Measurements from ENCODE around the gene JPH4. TPM values are rescaled to one million over a fixed set of nuclear protein-coding genes. Genes with fewer than 3 reads are reported as not detected.
A peak's percentile ranks its signal among the peaks of the same experiment; 100 is the strongest.

JPH4 gene
- total RNA-seq, 1 experiment from 2014 or later: 0.15 TPM

DNA sequence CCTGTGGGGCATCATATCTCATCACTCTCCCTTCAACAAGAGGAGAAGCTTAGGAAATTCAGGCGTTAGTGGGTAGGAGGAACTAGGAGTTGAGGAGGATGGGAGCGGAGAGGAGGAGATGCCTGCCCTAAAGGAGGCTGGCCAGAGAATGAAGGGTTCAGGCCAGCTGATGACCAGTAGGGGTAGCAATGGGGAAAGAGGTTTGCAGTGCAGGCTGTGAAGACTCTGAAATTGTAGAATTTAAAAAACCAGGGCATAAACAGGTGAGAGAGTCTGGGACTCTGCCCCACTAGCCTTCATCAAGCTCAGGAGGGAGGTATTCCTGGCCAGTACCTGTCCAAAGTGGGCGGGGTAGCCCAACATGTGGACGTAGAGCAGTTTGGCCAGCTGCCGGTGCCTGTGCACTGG, 11.8 kb downstream of the JPH4 start (continued):
- TF ChIP-seq, protein P1, sequence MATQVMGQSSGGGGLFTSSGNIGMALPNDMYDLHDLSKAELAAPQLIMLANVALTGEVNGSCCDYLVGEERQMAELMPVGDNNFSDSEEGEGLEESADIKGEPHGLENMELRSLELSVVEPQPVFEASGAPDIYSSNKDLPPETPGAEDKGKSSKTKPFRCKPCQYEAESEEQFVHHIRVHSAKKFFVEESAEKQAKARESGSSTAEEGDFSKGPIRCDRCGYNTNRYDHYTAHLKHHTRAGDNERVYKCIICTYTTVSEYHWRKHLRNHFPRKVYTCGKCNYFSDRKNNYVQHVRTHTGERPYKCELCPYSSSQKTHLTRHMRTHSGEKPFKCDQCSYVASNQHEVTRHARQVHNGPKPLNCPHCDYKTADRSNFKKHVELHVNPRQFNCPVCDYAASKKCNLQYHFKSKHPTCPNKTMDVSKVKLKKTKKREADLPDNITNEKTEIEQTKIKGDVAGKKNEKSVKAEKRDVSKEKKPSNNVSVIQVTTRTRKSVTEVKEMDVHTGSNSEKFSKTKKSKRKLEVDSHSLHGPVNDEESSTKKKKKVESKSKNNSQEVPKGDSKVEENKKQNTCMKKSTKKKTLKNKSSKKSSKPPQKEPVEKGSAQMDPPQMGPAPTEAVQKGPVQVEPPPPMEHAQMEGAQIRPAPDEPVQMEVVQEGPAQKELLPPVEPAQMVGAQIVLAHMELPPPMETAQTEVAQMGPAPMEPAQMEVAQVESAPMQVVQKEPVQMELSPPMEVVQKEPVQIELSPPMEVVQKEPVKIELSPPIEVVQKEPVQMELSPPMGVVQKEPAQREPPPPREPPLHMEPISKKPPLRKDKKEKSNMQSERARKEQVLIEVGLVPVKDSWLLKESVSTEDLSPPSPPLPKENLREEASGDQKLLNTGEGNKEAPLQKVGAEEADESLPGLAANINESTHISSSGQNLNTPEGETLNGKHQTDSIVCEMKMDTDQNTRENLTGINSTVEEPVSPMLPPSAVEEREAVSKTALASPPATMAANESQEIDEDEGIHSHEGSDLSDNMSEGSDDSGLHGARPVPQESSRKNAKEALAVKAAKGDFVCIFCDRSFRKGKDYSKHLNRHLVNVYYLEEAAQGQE (IDR thresholded peaks at IDR 0.05; ENCODE audit: low read depth): no peak
- no peak for TF ChIP-seq EZH2phosphoT487 (IDR thresholded peaks at IDR 0.05; ENCODE audit: borderline replicate concordance)
- TF ChIP-seq CTCF (IDR thresholded peaks at IDR 0.05 in 2 of 3, conservative IDR thresholded peaks at IDR 0.05 in 1 of 3; ENCODE audit: borderline replicate concordance in 1 of 3, insufficient read depth in 1 of 3, low read depth in 2 of 3, low read length in 2 of 3): peak in 2 of 3 experiments; percentile 29 to 30; a peak in 3 of 6 replicates
- TF ChIP-seq, protein P2, sequence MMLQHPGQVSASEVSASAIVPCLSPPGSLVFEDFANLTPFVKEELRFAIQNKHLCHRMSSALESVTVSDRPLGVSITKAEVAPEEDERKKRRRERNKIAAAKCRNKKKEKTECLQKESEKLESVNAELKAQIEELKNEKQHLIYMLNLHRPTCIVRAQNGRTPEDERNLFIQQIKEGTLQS (IDR thresholded peaks at IDR 0.05): no peak

- CTCF ChIA-PET: interaction anchor here (1.1 to 3.6 kb wide), 2 partner anchors 22 to 344 kb away, joined by 3 to 13 read pairs; no protein-coding TSS in a partner anchor
- intact Hi-C loops (cut with micrococcal nuclease): no loop called here
- POLR2A ChIA-PET: interaction anchor here (0.7 to 1.2 kb wide), 2 partner anchors 11 to 22 kb away, joined by 3 to 6 read pairs; no protein-coding TSS in a partner anchor
- TF ChIP-seq FOSL1 (IDR thresholded peaks at IDR 0.05; ENCODE audit: low read depth): no peak
- TF ChIP-seq EGR1 (IDR thresholded peaks at IDR 0.05; ENCODE audit: low read depth): no peak
- TF ChIP-seq, protein P2 (IDR thresholded peaks at IDR 0.05): no peak
- TF ChIP-seq ZFX (IDR thresholded peaks at IDR 0.05): no peak
- no peak for TF ChIP-seq SP1 (IDR thresholded peaks at IDR 0.05; ENCODE audit: low read depth)
- TF ChIP-seq POLR2A (IDR thresholded peaks at IDR 0.05; ENCODE audit: borderline replicate concordance, extremely low read depth, insufficient read depth, insufficient read length): no peak
- TF ChIP-seq RAD21 (IDR thresholded peaks at IDR 0.05; ENCODE audit: low read depth): no peak
- no peak for TF ChIP-seq EZH2phosphoT487 (IDR thresholded peaks at IDR 0.05; ENCODE audit: borderline replicate concordance)
- TF ChIP-seq, protein P3, sequence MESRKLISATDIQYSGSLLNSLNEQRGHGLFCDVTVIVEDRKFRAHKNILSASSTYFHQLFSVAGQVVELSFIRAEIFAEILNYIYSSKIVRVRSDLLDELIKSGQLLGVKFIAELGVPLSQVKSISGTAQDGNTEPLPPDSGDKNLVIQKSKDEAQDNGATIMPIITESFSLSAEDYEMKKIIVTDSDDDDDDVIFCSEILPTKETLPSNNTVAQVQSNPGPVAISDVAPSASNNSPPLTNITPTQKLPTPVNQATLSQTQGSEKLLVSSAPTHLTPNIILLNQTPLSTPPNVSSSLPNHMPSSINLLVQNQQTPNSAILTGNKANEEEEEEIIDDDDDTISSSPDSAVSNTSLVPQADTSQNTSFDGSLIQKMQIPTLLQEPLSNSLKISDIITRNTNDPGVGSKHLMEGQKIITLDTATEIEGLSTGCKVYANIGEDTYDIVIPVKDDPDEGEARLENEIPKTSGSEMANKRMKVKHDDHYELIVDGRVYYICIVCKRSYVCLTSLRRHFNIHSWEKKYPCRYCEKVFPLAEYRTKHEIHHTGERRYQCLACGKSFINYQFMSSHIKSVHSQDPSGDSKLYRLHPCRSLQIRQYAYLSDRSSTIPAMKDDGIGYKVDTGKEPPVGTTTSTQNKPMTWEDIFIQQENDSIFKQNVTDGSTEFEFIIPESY (IDR thresholded peaks at IDR 0.05; ENCODE audit: extremely low read depth, insufficient replicate concordance, low read length): no peak
- no peak for TF ChIP-seq ELF1 (IDR thresholded peaks at IDR 0.05; ENCODE audit: borderline replicate concordance, low read depth)
- no peak for TF ChIP-seq EZH2 (IDR thresholded peaks at IDR 0.05)
- TF ChIP-seq YY1 (IDR thresholded peaks at IDR 0.05; ENCODE audit: extremely low read depth, insufficient replicate concordance, low read depth, low read length): no peak
- TF ChIP-seq CEBPB (IDR thresholded peaks at IDR 0.05; ENCODE audit: low read depth): no peak
- no peak for TF ChIP-seq ZNF274 (IDR thresholded peaks at IDR 0.05; ENCODE audit: low read depth, low read length)
Observed at GRCh38 chr14:23566112-23566777, 12.3 kb downstream of the JPH4 start.

More at GRCh38 chr14:23566112-23566777, 12.3 kb downstream of the JPH4 start:
- Histone ChIP-seq H3K4me3 (replicated peaks in 1 of 2; ENCODE audit: low read depth in 1 of 2, low read length in 2 of 2) (peak overlapping the region; percentile 85 to 88), H2AFZ (ENCODE audit: low read depth, low read length, poor library complexity, severe bottlenecking) (no peak overlapping the region), H3K27me3 (ENCODE audit: insufficient read depth, low read length) (no peaks in the 10 kb centered on the region), H3K27ac (ENCODE audit: low read depth, low read length) (peak overlapping the region; percentile 86; the same call in 1 of the 2 replicates), H3K9ac (ENCODE audit: low read length) (peak overlapping the region; percentile 80), H4K20me1 (ENCODE audit: insufficient read depth) (no peaks in the 10 kb centered on the region), H3K9me2 (ENCODE audit: insufficient read depth) (no peaks in the 10 kb centered on the region), H3K4me2 (ENCODE audit: low read length) (peak overlapping the region; percentile 89), H3K36me3 (ENCODE audit: control insufficient read depth in 1 of 2, insufficient read depth in 2 of 2, low read length in 2 of 2) (peaks cover 9% of the 10 kb centered on the region in 2 experiments; a peak in 3 of 4 replicates), H3K9me3 (ENCODE audit: control insufficient read depth in 1 of 2, insufficient read depth in 1 of 2, low read depth in 1 of 2, low read length in 2 of 2) (no peaks in the 10 kb centered on the region), H3K79me2 (ENCODE audit: insufficient read depth, low read length) (peaks cover 10% of the 10 kb centered on the region; the same call in 1 of the 2 replicates), H3K4me1 (ENCODE audit: control insufficient read depth in 1 of 2, insufficient read depth in 2 of 2, low read length in 2 of 2) (peaks cover 26 to 34% of the 10 kb centered on the region in 2 experiments)
- no TSS peak for BruUV-seq (replicated peaks)
- ATAC-seq (no peak), DNase-seq (ENCODE audit: low read depth, low spot score) (no peak)
- RAD21 ChIA-PET (ENCODE audit: low non-redundant PET in 1 of 2, low total read pairs in 2 of 2, uncharacterized antibody in 2 of 2, unreplicated experiment in 2 of 2): no interaction called here
